GM12865 (cell line): ENCODE measurements around the gene B9D2.

Experiments used
- DNase-seq: peaks from one replicate; pipeline ENCODE4 v3.0.0; 2010; ENCODE audit warnings: low read depth
- H3K4me3 ChIP-seq: 2 replicates; pipeline ENCODE4 v1.5.1; 2011; ENCODE audit warnings: mild to moderate bottlenecking, low read depth, low read length, control low read depth
- TF ChIP-seq, protein P1 (sequence below): IDR thresholded peaks from 2 replicates; pipeline ENCODE4 v1.5.1; 2011; ENCODE audit warnings: low read length, control low read depth, low read depth, inconsistent platforms; ENCODE audit not compliant: insufficient read depth; ENCODE audit errors: missing control alignments

The B9D2 gene

DNA sequence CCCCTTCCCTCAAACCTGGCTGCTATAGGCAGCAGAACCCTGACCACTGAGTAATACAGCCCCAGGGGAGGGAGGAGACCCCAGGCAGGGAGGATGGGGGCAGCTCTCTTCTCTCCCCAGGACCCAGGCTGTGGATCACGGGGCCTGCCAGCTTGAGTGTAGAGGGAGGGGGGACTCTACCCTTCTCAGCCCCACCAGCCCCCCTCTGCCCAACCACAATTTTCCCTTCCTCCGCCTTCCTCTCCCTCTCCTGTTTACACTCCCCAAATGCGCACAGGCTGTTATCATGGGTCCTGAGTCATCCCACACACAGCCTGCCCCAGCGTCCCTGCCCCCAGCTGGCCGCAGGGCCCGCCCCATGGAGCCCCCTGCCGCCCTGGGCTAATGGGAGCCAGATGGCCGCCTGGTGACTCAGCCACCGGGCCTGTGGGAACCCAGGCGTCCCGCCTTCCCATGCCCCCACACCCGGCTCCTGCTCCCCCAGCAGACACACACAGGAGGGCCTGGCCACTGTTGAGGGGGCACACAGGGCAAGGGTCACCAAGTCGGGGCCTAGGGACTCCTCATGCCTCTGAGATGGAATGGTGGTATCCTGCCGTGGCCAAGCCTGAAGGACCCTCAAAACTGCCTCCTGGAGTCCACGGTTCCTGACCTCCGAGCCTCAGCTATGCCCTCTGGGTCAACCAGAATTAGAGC is 40.4 kb downstream of the B9D2 start:
- TF ChIP-seq, protein P1, sequence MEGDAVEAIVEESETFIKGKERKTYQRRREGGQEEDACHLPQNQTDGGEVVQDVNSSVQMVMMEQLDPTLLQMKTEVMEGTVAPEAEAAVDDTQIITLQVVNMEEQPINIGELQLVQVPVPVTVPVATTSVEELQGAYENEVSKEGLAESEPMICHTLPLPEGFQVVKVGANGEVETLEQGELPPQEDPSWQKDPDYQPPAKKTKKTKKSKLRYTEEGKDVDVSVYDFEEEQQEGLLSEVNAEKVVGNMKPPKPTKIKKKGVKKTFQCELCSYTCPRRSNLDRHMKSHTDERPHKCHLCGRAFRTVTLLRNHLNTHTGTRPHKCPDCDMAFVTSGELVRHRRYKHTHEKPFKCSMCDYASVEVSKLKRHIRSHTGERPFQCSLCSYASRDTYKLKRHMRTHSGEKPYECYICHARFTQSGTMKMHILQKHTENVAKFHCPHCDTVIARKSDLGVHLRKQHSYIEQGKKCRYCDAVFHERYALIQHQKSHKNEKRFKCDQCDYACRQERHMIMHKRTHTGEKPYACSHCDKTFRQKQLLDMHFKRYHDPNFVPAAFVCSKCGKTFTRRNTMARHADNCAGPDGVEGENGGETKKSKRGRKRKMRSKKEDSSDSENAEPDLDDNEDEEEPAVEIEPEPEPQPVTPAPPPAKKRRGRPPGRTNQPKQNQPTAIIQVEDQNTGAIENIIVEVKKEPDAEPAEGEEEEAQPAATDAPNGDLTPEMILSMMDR, result no peak
- H3K4me3 ChIP-seq, result no peak overlapping the region
- no peak for DNase-seq

DNA sequence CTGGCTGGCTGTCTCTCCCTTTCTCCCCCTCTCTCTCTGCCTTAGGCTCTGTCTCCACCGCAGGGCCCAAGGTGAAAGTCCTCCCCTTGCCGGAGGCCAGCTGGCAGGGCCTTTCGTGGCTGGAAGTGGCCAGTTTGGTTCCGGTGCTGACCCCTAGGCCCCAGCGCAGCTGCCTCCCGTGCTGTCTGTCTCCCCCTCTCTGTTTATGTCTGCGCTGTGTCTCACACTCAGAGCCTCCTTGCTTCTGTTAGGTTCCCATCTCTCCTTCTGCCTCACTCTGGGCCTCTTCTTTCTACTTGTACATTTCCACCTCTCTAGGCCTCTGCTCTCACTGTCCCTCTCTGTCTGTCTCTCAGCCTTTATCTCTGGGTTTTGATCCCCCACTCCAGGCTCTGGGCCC is 40.9 kb downstream of the B9D2 start:
- no peak for DNase-seq
- TF ChIP-seq, protein P1, result no peak
- no peak overlapping the region for H3K4me3 ChIP-seq

DNA sequence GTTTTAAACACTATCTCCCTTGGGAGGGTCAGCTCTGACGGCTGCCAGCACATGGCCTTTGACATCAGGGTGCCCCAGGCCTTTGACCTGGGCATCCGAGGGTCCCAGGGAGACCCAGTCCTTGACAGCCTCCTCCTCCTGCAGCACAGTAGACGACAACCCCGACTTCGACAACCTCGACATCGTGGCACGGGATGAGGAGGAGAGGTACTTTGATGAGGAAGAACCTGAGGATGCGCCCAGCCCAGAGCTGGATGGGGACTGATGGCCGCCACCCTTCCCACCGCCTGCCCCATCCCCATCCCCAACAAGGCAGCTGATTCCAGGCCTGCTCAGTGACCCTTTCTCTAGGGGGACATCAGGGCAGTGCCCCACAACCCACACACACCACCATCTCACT is 41.5 kb downstream of the B9D2 start:
- no peak overlapping the region for H3K4me3 ChIP-seq
- DNase-seq, result no peak
- TF ChIP-seq, protein P1, result no peak

DNA sequence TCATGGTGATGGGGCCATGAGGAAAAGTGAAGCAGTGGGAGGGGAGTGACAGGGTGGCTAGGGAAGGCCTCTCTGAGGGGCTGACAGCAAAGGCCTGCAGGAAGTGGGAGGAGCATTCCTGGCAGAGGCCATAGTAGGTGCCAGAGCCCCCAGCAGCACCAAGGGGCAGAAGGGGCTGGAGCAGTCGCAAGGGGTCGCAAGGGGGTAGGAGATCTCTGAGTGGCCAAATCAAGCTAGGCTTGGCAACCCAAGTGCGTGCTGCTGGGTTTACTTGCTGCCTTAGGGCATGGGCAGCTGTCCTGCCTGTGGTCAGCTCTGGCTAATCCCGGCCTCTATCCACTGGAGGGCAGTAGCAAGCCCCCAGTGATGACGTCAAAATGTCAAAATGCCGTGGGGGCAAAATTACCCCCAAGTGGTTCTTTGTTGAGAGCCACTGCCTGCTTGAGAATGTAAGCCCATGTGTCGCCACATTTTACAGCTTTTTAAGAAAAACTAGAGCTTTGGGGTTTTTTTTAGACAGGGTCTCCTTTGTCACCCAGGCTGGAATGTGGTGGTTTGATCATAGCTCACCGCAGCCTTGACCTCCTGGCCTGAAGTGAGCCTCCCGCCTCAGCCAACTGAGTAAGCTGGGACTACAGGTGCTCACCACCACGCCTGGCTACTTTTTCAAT is 42.2 kb downstream of the B9D2 start:
- DNase-seq, result peak; percentile 50
- TF ChIP-seq, protein P1, result peak; percentile 49
- H3K4me3 ChIP-seq, result no peak overlapping the region

DNA sequence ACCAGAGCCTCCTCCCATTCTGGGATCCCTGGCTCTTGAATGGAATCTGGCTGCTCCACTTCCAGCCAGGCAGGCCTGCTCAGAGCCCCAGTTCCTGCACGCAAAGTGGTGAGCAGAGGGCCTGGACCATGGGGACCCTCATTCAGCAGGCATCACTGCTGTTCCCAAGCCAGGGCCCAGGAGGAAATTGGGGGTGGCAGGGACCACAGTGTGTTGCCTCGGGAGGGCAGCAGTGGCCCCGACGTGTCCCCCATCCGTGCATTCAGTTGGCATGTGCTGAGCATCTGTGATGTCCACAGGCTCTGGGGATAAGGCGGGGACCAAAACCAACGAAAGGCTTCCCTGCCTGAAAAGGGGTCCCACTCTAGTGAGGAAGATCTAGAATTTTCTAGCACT is 42.7 kb downstream of the B9D2 start:
- H3K4me3 ChIP-seq, result no peak overlapping the region
- DNase-seq, result no peak
- TF ChIP-seq, protein P1, result no peak

DNA sequence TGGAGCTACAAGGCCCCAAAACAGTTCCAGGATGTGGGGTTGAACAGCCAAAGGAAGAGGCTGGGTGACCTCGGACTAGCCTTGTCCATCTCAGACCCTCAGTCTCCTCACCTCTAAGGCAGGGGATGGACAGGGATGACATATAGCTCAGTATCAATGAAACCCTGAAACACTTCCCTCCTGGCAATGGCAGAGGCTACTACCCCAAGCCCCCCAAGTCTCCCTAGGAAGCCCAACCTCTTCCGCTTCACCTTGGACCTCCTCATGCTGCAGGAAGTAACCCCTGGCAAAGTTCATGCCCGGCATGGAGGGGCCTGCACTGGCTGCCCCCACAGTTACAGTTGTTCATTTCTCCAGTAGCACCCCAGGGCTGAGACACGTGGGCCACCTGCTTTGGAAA is 43.4 kb downstream of the B9D2 start:
- TF ChIP-seq, protein P1, result no peak
- no peak for DNase-seq
- H3K4me3 ChIP-seq, result no peak overlapping the region

DNA sequence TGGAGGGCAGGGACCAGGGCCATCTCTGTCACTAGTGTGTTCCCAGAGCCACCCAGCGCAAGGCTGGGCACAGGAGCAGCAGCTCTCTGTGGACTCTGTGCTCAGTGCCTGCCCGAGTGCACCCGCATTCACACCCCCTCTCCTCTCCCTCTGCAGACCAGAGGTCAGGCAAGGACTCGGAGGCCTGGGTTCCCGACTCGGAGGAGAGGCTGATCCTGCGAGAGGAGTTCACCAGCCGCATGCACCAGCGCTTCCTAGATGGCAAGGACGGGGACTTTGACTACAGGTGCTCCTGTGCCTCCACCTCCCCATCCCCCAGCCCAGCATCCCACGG is 43.8 kb downstream of the B9D2 start:
- no peak overlapping the region for H3K4me3 ChIP-seq
- DNase-seq, result no peak
- TF ChIP-seq, protein P1, result no peak
